ENCODE measurements around the gene FEZ2.
A peak's percentile ranks its signal among the peaks of the same experiment; 100 is the strongest.
"Not testable (repeated sequence)": the region's sequence is repeated elsewhere in the genome, so short reads cannot be mapped to it uniquely, and the experiment has no call there.

FEZ2 gene, protein sequence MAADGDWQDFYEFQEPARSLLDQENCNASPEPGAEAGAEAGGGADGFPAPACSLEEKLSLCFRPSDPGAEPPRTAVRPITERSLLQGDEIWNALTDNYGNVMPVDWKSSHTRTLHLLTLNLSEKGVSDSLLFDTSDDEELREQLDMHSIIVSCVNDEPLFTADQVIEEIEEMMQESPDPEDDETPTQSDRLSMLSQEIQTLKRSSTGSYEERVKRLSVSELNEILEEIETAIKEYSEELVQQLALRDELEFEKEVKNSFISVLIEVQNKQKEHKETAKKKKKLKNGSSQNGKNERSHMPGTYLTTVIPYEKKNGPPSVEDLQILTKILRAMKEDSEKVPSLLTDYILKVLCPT

DNA sequence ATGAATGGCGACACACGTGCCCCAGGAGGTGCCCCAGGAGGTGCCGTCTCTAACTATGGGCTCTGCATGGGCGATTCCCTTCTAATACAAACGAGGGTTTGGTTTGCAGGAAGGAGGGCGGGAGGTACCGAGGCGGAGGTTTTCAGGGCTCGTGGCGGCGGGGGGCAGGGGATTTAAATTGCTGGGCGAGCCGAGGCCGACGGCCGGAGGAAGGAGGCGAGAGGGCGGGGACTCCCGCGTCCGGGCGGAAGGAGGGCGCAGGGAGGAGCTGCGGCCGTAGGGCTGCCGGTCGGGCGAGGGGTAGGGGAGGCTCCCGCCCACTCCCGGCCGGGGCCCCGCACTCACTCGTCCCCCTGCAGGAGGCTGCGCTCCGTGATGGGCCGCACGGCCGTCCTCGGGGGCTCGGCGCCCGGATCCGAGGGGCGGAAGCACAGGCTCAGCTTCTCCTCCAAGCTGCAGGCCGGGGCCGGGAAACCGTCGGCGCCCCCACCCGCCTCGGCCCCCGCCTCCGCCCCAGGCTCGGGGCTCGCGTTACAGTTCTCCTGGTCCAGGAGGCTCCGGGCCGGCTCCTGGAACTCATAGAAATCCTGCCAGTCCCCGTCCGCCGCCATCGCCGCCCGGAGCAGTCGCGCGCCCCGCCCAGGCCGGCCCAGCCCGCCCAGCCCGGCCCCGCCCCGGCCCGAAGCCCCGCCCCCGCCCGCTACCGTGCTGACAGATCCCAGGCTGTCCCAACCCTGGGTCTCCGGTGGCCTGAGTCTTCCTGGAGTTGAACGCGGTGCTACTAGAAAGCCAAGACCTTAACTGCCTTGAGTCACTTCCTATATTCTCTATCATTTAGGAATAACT is at the start of gene FEZ2:
TSS of gene FEZ2 (minus strand) at position 637 of the 846 bp plus-strand sequence. CDS start at position 611, 26 bp downstream.
- DNase-seq = peak; percentile 86

DNA sequence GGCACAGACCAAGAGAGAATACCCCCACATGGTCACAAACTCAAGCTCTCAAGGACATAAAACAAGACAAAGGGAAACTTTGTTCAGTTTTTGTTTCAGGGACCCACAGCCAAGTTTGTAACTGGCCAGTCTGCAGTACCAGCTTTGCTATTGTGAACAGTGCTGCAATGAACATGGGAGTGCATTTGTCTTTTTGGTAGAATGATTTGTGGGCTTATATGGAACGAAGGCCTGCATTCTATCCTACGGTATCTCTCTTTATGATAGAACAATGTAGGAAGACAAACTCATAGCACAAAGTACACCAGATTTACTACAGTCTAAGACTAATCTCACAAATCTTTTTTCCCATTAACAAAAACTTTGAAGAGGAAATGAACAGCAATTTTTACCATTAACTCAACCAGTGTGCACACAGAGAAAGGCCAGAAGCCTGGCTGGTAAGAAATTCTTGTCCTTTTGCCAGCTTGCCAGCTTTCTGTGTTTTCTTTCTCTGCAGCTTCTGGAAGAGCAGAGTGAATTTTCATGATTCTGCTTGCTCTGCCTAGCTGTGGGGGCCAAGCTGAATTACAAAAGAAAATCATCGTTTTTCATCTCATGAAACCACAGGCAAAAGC is 37.1 kb upstream of the FEZ2 start:
- DNase-seq = no peak

DNA sequence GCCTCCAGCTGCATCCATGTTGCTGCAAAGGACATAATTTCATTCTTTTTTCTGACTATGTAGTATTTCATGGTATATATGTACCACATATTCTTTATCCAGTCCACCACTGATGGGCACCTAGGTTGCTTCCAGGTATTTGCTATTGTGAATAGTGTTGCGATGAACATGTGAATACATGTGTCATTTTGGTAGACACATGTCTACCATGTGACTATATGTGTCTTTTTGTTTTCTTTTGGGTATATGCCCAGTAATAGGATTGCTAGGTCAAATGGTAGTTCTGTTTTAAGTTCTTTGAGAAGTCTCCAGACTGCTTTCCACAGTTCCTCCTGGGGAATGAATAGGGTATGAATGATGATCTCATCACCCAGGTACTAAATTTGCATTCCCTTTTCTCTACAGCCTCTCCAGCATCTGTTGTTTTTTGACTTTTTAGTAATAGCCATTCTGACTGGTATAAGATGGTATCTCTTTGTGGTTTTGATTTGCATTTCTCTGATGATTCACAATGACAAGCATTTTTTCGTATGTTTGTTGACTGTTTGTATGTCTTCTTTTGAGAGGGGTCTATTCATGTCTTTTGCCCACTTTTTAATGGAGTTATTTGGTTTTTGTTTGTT is 35.6 kb upstream of the FEZ2 start:
- no peak for DNase-seq

DNA sequence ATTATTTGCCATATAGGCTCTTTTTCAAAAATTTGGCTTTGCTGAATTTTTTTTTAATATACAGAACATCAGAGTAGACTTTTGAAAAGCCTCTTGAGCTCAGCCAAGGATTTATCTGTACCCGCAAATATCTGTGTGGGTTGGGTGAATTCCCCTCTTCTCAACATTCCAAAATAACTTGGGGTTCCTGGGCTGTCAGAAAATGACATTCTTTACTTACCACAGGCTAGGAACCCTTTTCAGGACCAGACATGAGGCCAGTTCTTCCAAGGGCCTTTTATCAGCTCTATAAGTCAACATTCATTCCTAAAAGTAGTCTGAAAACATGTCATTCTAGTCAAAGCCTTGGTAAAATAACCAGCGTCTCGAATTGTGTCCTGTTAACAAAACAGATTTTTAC is 28.8 kb upstream of the FEZ2 start:
- DNase-seq = no peak

DNA sequence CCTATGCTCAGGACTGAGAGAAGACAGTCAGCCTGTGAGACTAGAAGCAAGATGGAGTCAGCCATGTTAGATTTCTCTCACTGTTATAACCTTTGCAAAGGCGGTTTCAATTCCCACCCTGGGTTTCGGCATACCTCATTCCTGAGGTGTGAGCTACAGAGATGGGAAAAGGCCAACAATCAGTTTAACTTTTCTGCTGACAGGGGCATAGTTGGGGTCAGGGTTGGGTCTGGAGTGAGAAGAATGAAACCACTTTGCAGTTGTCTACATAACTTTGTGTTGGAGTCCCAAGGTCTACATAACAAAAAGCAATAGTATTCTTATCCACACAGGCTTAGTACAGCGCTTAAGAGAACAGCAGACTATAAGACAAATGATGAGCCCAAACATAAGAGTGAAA is 28.1 kb upstream of the FEZ2 start:
- DNase-seq = no peak

DNA sequence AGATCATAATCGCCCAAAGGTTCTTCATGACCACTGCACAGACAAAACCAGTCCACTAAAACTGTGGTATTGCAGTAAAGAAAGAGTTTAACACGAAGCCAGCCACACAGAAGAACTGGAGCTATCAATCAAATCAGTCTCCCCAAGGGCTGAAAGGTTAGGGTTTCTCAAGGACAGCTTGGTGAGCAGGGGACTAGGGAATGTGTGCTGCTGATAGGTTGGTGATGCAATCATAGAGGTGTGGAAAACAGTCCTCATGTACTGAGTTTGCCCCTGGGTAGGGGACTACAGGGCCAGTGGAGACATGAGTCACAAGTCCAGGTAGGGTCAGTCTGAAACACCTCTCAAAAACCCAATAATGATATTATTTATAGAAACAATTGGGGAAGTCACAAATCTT is 27.3 kb upstream of the FEZ2 start:
- DNase-seq = no peak

DNA sequence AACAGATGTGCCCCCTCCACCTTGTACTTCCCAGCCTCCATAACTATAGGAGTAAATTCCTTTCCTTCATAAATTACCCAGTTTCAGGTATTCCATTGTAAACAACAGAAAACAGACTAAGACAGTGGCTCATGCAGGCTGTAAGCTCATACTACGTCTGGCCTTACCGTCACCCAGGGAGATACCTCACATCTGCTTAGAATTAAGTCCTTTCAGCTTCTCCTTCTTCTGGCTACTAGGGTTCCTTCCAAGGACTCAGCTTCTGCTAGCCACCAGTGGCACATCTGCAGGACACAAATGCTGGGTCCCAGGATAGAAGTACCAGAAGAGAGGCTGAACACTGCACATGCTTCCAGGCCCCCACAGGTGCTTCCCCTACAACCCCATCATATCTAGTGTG is 22.4 kb upstream of the FEZ2 start:
- DNase-seq = no peak

DNA sequence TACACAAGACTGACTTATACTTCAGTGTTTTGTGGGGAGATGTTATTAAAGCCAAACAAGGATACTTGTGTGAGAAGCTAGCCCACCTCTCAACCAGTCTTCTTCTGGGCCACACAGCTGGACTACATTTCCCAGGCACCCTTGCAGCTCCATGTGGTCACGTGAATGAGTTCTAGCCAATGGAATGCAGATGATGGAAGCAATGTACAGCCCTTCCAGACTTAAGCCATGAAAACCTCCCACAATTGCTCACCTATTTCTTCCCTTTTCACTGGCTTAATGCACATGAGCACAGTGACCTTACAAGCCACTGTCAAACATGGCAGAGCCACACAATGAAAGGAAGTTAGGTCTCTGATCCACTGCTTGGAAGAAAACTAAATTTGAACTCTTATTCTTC is 20.4 kb upstream of the FEZ2 start:
- peak; percentile 32 for DNase-seq

DNA sequence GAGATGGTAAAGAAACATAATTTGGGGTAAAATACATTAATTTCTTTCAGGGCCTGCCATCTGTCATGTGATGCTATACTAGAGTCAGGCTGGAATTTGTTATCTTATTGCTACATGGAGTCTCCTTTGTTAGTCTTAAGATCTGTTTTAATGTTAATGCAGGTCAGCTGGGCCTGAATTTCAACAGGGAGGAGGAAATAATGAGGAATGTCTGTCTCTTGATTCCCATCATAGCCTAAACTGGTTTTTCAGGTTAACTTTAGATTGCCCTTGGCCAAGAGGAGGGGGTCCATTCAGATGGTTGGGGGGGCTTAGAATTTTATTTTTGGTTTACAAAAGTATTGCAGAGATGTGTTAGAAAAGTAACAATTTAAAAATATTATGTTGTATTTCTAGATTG is 19.0 kb upstream of the FEZ2 start:
- no peak for DNase-seq

DNA sequence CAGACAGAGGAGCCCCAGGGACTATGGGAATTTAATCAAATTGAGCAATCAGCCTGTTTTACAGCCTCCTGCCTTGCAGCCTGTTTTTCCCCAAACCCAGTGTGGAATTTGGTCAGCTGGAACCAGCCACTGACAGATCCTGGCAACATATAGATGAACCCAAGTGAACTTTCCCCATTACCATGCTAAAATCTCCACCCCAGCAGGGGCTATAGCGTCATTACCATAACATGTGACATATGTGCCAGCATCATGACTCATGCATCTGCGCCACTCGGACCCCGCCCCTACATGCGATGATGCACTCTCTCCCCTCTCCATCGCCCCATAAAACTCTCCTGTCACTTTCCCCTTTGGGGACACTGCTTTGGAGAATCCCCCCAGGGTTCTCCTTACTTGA is 17.3 kb upstream of the FEZ2 start:
- DNase-seq = no peak

DNA sequence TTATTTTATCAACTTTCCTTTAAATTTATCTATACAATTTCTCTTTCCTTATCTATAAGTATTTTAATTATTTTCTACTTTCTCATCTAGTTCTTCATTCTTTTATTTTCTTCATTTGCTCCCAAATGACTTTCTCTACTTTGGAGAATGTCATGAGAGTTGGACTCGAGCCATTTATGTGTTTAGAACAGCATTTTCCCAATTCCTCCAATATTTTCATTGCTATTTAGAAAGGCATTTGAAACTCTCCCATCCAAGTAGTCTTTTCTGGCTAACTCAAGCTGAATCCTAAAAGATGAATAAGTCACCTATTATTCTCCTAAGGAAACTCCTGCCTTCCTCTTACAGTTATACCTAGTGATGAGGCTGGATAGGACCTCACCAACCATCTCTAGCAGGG is 15.8 kb upstream of the FEZ2 start:
- DNase-seq = no peak

DNA sequence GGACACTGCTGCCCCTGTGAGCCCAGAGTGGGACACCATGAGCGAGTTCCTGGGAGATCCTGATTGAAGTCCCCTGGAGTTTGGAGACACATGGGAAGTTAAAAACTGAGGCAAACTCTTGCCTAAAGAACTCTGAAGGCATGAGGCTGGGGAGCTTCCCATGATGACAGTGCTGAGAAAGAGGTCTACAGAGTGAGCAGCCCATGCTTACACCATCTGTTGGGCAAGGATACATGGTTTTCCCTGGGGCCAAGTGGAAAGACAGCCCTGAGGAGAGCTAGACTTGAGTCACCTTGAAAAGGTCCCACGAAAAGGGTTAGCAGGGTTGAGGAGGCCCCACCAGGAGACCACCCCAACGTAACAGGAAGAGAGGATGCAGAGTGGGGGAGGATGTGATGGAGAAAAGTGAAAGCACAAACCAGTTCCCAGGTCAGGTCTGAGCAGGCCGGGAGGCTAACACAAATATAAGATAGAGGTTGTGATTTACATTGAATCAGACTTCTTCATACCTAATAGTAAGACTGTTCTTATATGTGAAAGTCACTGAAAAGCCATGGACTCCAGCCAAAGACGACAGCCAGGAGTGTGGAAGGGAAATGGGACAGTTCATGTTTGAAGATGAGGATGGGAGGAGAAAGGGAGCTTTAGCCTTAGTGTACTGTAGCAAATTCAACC is 13.5 kb upstream of the FEZ2 start:
- no peak for DNase-seq

DNA sequence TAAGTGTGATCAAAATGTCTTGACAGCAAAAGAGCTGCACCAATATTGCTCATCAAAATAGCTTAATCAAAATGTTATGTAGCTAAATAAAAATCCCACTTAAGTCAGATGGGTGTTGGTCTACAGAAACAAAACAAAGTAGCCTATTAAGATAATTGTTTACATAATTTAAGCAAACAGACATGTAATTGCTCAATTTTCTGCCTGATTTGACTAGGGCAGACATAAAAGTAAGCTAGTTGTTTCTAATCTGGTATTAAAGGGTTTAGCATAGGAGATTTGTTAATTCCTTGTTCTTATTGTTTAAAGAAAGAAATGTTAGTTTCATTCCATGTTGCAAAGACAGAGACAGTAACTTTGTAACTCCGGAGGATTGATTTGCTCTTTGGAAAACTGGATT is 11.5 kb upstream of the FEZ2 start:
- DNase-seq = no peak

DNA sequence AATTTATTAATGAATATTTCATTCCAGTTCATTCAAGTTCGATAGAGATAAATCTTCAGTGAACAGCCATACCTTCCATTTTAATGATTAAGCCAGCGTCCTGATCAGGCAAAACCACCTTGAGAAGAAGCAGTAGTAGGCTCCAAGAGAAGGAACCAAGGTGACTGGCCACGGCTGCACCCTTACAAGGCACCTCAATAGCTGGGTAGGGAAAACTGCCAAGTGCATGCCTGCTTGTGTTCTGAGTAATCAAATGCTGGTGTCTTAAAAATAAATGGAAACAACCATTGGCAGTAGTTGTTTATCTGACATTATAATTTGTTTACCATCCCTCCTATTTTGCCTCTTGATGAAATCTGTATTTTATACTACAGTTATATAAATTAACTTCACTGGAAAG is 10.0 kb upstream of the FEZ2 start:
- no peak for DNase-seq

DNA sequence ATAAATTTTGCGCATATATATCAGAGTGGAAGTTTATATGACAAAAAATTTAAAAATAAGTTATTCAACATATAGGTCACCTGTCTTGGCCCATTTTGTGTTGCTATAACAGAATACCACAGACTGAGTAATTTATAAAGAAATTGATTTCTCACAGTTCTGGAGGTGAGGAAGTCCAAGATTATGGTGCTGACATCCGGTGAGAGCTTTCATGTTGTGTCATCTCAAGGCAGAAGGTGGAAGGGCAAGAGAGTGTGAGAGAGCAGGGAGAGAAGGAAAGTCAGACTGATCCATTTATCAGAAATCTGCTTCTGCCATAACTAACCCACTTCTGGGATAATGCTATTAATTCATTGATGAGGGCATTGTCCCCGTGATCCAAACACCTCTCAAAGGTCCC is 9.0 kb upstream of the FEZ2 start:
- no peak for DNase-seq

DNA sequence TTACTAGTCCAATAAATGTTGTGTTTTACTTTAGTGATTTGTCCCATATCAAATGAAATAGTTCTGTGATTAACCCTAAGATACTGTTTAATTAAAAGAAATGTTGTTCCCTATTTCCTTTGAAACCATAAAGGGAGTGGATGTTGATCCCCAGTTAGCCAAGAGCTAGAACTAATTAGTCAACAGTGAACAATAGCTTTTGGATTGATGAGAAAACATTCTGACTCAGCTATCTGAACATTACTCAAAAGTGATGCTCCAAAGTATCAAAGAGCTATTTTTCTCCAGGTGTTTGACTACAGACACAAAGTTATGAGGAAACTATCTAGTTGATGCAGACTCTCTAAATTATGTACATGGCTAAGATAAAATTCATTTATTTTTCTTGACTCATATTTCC is 7.3 kb upstream of the FEZ2 start:
- no peak for DNase-seq

DNA sequence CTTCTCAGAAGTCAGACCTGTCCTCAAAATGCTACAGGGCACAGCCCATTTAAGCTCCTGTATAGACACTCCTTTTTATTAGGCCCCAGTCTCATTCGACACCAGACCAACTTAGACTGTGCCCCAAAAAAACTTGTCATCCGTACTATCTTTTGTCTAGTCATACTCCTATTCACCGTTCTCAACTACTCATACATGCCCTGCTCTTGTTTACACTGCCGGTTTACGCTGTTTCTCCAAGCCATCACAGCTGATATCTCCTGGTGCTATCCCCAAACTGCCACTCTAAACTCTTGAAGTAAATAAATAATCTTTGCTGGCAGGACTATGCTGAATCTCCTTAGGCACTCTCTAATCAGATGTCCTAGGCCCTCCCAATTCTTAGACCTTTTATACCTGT is 5.7 kb upstream of the FEZ2 start:
- not testable (repeated sequence) for DNase-seq

DNA sequence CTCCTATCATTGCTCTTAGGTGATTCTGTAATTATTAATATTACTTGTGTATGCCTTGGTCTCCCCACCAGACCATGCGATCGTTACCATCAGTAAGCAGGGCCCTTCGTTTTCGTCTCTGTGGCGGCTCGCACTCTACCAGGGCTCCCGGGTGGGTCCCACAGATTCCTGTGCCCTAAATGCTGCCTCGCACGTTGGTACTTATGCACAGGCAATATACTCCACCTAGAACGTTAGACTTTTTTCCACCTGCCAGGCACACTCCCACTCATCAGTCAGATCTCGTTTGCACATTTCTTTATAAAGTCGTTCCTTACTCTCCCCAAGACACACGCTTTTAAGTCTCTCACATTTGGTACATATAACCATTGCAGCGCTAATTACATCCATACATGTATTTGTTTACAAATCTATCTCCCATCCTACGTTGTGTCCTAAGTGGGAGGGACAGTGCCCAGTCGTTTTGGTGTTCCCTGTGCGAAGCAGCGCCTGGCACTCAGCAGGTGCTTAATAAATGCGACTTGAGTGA is 901 bp downstream of the FEZ2 start:
- DNase-seq = peak; percentile 5

DNA sequence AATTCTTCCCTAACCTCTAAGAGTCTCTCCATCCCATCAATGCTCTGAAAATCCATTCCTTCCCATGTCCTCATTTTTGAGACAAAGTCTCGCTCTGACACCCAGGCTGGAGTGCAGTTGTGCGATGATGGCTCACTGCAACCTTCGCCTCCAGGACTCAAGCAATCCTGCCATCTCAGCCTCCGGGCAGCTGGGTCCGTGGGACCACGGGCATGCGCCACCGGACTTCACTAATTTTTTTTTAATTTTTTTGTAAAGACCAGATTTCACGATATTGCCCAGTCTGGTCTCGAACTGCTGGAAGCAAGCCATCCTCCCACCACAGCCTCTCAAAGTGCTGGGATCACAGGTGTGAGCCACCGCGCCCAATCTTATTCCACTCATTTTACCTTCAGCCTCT is 1.6 kb downstream of the FEZ2 start:
- DNase-seq = no peak

DNA sequence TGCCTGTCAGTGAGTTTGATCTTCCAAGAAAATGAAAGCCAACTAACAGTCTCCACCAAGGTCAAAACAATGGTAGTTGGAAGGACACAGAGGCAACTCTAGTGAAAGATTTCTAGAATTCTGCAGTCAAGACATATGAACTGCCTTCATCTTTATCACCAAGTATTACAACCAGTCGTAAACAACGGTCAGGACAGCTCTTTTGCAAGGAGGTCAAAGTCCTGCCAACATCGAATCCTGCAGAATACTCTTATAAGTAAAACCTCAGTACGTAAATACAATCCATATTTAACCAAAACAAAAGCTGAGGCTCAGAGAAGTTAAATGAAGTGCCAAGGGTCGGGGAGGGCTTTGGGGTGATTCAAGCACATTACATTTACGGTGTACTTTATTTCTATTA is 3.1 kb downstream of the FEZ2 start:
- no peak for DNase-seq

DNA sequence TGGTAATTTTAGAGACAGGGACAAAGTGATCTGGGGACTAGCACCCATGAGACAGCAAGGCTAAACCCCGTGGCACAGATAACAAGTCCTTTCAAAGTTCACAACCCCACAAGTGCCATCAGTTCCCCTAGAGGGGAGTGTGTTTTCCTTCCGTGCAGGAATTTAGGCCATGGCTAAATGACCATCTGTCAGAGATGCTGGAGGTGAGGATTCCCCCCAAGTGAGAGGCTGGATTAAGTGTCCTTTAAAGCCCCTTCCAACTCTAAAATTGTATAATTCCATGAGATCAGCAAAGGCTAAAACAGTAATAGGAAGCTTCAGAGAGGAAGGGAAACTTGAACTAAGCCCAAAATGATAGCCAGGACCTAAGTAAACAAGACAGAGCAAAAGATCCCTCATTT is 8.7 kb downstream of the FEZ2 start:
- DNase-seq = no peak

DNA sequence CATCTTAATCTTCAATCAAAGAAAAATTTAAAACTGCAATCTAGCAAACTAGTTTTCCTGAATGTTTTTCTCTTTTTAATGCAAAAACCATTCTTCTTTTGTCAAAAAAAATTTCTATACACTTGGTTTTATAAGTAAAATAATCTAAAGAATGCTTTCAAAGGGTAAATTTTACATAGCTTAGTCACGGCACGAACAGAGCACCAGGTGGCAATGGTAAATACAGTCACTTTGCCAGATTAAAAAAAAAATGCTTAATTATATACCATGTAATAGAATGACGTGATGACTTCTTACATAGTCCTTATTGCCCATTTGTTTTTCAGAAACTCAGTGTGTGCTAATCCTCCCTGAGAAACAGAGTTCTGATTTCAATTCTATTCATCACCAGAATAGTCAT is 10.4 kb downstream of the FEZ2 start:
- DNase-seq = no peak

DNA sequence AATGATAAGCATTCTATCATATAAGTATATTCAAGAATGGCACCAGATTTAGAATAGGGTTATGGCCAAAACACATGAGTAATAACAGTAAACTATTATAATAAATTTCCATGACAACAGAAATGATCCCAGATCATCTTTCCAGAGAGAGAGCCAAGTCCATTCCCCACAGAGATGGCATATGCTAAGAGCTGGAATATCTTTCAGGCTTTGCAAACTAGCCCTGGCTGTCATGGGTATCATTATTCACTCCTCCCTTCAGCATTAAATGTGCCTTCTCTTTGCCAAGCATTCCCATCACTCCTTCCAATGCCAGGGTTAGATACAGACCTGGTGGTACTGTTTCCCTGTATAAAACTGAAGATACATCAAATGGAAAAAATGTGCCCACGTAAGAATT is 10.9 kb downstream of the FEZ2 start:
- DNase-seq = no peak

Measured in stimulated activated CD4-positive, alpha-beta T cell treated with anti-CD3 and anti-CD28 coated beads, Interleukin-15, amount 100 ng/mL, for 24 hours (primary cell).